Ectodermal cell (in vitro differentiated cells): ENCODE data around the gene SDK1.

ENCODE experiments used
- H3K27ac ChIP-seq: 2 replicates; pipeline ENCODE4 v1.7.0; 2013; ENCODE audit warnings: mild to moderate bottlenecking, low read depth, low read length; ENCODE audit not compliant: insufficient read depth, poor library complexity, severe bottlenecking
- H3K27me3 ChIP-seq: 2 replicates; pipeline ENCODE4 v1.7.0; 2013; ENCODE audit warnings: mild to moderate bottlenecking, low read length; ENCODE audit not compliant: insufficient read depth, control insufficient read depth, poor library complexity, severe bottlenecking
- H3K36me3 ChIP-seq: one replicate; pipeline ENCODE4 v1.7.0; 2013; ENCODE audit warnings: low read length; ENCODE audit not compliant: control insufficient read depth, insufficient read depth
- H3K4me1 ChIP-seq: one replicate; pipeline ENCODE4 v1.7.0; 2013; ENCODE audit warnings: low read length; ENCODE audit not compliant: control insufficient read depth, insufficient read depth
- H3K4me3 ChIP-seq: 2 replicates; pipeline ENCODE4 v1.7.0; 2013; ENCODE audit warnings: low read depth, low read length, control low read depth; ENCODE audit not compliant: insufficient read depth
- H3K9me3 ChIP-seq: 2 replicates; pipeline ENCODE4 v1.7.0; 2013; ENCODE audit warnings: mild to moderate bottlenecking, low read length, moderate library complexity; ENCODE audit not compliant: control insufficient read depth
- WGBS, 2 experiments: methylation state at CpG; one replicate each; pipeline ENCODE4 v1.1.7; 2013; ENCODE audit warnings: missing lambda C conversion rate in 2 of 2; 5-methylcytosine and 5-hydroxymethylcytosine counted together

Gene SDK1

DNA sequence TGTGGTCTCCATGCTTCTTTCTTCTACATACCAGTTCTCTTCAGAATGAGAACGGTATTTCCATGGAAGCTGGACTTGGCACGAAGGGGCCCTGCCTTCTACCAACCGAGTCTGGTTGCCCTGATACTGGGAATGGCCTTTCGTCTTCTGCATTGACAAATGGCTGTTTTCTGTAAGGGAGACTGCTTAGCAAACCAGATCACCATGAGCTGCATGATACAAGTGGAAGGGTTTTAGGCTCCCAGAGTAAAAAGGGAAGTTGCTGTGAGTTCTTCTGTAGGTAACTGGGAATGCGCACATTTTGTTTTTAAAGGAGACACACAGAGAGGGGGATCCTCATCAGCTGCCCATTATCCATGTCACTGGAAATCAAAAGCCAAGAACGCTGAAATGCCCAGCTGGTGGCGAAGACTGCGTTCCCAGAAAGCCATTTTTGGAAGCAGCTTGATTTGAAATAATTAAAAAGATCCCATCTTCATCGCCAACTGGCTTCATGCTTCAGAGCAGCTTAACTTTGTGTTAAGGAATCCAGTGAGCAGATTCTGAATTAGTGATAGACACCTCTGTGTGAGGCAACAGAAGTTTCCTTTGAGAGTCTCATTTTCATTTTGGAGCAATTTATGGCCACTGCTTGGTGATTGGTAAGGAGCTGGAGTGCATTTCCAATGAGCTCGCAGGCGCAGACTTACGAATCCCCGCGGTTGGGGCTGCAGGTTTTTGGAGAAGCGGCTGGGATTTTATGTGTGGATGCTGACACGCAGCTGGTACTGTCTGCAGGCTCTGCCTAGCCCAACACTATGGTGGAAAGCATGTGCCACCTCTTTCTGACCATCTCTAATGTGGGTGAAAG, 708.4 kb downstream of the SDK1 start:
- 91 to 92% methylated on average over 16 of the region's 16 CpGs for WGBS, 2 experiments

DNA sequence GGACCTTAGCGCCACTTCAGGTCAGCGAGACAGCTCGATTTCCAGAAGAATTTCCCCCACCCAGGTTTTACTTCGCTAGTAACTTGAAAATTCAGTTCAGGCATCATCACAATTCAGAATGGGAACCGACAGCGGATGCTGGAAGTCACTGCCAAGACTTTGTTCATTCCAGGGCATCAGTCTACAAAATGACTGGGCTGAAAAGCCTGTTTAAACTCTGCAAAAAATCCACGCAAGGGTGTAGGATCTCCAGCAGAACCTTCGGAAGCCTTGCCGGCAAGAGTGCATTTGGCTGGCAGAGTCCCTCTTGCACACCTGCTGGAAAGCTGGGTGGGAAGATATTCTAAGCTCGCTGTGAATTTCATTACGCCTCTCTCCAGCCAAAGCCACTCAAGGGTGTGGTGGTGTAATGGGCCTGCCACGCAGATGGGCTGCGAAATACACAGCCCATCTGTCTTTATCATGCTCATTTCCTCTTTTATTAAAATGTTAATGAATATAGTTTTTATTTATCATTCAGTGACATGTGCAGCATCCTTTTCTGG, 709.1 kb downstream of the SDK1 start:
- 94 to 96% methylated on average over 11 to 13 of the region's 13 CpGs for WGBS, 2 experiments
- H3K4me1 ChIP-seq = peaks cover 9% of the 10 kb centered on the region
- H3K27ac ChIP-seq = no peak overlapping the region

More for the DNA sequence above, 708.4 kb downstream of the SDK1 start:
- H3K27ac ChIP-seq = no peak overlapping the region
- H3K36me3 ChIP-seq = no peaks in the 10 kb centered on the region
- no peak overlapping the region for H3K4me3 ChIP-seq
- no peaks in the 10 kb centered on the region for H3K27me3 ChIP-seq
- H3K9me3 ChIP-seq = no peaks in the 10 kb centered on the region
- H3K4me1 ChIP-seq = peaks cover 9% of the 10 kb centered on the region

DNA sequence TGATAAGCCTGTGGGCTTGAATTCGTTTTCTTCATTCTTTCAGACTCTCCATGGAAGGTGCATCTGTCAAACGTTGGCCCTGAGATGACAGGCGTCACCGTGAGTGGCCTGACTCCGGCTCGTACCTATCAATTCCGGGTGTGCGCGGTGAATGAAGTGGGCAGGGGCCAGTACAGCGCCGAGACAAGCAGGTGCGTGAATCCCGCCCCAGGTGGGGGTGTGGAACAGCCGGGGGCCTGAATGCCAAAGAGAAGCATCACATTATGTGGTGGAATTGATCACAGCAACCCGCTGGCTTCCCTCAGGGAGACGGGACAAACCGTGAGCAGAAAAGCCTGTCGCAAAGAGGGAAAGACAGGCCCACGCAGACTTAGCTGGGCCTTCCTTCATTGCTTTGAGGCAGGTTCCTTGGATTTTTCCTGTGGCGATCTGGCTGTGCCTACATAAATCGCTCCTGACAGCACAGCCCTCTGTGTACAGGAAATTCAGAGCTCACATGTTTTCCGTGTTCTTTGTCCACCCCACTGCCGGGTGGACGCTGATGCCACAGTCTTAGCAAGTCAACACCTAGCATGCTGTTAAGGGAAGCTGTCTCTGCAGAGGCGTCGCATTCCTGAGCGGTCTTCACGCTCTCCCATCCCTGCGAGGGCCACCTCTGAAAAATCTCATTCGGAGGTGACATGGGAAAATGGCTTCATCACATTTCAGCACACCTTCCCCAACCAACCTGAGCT, 710.0 kb downstream of the SDK1 start:
- H3K4me3 ChIP-seq = no peak overlapping the region
- no peaks in the 10 kb centered on the region for H3K27me3 ChIP-seq
- H3K4me1 ChIP-seq = peaks cover 9% of the 10 kb centered on the region
- H3K36me3 ChIP-seq = no peaks in the 10 kb centered on the region
- H3K9me3 ChIP-seq = no peaks in the 10 kb centered on the region
- H3K27ac ChIP-seq = no peak overlapping the region
- 82 to 85% methylated on average over 30 of the region's 30 CpGs for WGBS, 2 experiments

More for the DNA sequence above, 709.1 kb downstream of the SDK1 start:
- H3K36me3 ChIP-seq = no peaks in the 10 kb centered on the region
- no peaks in the 10 kb centered on the region for H3K27me3 ChIP-seq
- no peaks in the 10 kb centered on the region for H3K9me3 ChIP-seq
- no peak overlapping the region for H3K4me3 ChIP-seq

DNA sequence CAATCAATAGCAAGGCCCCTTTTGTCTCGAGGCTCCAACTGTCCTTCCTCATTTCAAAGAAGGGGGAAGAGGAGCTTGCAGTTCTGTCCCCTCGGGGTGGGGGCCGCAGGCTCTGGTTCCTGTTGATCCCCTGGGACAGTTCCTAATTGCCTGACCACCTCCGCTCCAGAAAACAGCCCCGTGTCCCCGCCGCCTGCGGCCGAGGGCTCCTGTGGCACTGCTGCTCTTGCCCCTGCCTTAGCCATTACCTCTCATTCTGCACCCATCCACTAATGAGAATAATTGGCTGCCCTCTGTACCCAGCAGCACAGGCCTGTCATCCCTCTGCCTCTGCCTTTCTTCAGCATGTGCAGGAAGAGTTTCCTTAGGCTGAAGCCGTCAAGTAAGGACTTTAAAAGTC, 712.7 kb downstream of the SDK1 start:
- H3K9me3 ChIP-seq = no peaks in the 10 kb centered on the region
- H3K4me1 ChIP-seq = no peaks in the 10 kb centered on the region
- no peak overlapping the region for H3K27ac ChIP-seq
- no peak overlapping the region for H3K4me3 ChIP-seq
- H3K36me3 ChIP-seq = no peaks in the 10 kb centered on the region
- no peaks in the 10 kb centered on the region for H3K27me3 ChIP-seq
- 75 to 80% methylated on average over 10 of the region's 10 CpGs for WGBS, 2 experiments

DNA sequence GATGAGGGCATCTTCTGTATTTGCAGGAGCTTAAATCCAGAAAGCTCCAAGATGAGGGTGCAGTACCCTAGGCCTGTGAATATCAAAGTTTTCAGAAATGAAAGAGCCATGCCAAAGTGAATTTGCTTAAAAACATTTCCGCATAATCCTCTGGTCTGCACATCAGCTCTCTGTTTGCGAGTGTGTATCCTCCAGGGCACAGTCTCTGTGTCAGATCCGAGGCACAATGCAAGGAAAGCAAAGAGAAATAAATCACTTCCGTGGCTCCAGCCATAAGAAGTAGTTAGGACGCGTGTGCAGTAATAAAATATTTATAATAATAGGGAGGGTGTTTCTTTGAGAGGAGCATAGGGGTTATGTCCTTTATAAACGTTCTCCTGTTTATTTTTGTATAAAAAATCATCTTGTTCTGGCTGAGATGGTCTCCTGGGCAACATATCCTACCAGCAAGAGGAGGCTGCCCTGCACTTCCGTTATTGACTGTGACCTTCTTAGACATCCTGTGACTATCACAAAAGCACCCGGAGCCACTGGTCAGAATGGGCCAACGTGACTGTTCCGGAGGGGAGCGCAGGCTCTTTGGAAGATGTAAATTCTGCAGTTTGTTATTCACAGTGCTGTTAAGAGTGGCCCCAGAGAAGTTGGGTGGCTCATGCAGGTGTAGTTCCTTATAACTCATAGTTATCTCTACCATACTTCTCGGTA, 713.4 kb downstream of the SDK1 start:
- Histone ChIP-seq H3K36me3 (no peaks in the 10 kb centered on the region), H3K27me3 (no peaks in the 10 kb centered on the region), H3K4me1 (no peaks in the 10 kb centered on the region), H3K4me3 (no peak overlapping the region), H3K9me3 (peaks cover 3% of the 10 kb centered on the region), H3K27ac (no peak overlapping the region)
- WGBS, 2 experiments = 94 to 95% methylated on average over 12 of the region's 13 CpGs

DNA sequence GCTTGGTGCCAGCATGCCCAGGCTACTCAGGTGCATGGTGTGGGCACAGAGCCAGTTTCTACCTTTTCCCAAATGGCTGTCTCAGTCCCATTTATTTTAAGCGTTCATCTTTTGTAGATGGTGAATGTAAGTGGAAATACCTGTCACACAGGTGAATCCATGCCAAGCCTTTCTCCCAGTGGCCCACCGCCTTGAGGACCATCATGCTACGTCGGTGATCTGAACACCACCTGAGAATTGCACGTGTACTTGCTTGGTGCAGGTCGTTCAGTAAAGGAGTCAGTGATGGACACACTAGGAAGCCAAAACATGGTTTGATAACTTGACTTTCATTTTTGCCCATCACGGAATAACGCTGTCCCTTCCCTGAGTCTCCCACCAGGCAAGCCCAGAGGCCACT, 714.3 kb downstream of the SDK1 start:
- Histone ChIP-seq H3K4me1 (no peaks in the 10 kb centered on the region), H3K9me3 (peaks cover 4% of the 10 kb centered on the region), H3K36me3 (no peaks in the 10 kb centered on the region), H3K4me3 (no peak overlapping the region), H3K27ac (no peak overlapping the region), H3K27me3 (no peaks in the 10 kb centered on the region)
- WGBS, 2 experiments = 96% methylated on average over 8 of the region's 8 CpGs

DNA sequence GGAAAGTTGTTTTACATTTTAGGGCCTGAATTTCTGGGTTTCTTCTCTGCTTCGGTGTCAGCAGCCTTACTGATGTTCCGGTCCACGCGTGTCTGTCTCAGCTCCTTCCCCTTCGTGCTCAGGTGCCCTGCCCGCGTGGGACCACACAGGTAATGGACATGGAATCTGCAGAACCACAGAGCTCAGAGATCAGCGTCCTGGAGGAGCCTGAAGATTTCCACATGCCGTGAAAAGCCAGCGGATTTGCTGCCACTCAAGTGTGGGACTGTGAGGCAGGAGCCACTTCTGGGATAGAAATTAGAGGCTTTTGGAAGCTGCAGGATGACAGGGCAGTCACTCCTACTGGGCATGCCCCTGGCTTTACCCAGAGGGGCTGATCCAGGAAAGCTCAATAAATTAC, 714.9 kb downstream of the SDK1 start:
- Histone ChIP-seq H3K36me3 (no peaks in the 10 kb centered on the region), H3K27me3 (no peaks in the 10 kb centered on the region), H3K27ac (no peak overlapping the region), H3K4me1 (no peaks in the 10 kb centered on the region), H3K9me3 (peaks cover 4% of the 10 kb centered on the region), H3K4me3 (no peak overlapping the region)
- 95 to 96% methylated on average over 10 of the region's 10 CpGs for WGBS, 2 experiments

DNA sequence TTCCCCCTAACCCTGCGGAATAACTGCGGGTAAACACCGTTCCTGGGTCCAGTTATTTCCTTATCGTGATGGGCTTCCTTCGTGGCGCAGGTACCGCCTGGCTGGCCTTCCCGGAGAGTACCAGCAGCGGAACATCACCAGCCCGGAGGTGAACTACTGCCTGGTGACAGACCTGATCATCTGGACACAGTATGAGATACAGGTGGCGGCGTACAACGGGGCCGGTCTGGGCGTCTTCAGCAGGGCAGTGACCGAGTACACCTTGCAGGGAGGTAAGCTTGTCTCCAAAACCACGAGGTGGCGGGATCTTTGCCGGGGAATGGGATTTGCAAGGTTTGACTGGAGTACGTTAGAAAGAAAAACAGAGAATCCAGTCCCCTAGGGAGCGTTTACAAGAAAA, 716.0 kb downstream of the SDK1 start:
- peaks cover 4% of the 10 kb centered on the region for H3K9me3 ChIP-seq
- no peak overlapping the region for H3K4me3 ChIP-seq
- H3K27ac ChIP-seq = no peak overlapping the region
- no peaks in the 10 kb centered on the region for H3K36me3 ChIP-seq
- H3K27me3 ChIP-seq = no peaks in the 10 kb centered on the region
- no peaks in the 10 kb centered on the region for H3K4me1 ChIP-seq
- WGBS, 2 experiments = 95 to 96% methylated on average over 21 of the region's 21 CpGs

DNA sequence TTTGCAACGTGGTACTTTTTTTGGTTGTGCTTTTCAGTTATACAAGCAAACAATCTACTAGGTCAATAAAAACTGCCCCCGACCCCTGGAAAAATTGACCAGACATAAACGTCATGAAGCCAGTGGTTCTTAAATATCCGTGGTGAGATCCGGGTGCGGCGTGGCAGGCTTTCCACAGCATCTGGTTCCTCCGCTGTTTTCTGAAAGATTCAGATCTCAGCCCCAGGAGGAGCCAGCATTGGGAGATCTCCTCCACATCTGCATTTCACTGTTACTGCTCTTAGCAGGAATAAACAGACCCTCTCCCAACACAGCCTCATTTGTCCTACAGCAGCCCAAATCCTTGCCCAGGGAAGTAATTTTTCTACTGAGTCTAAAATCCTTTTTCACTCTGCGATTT, 716.7 kb downstream of the SDK1 start:
- Histone ChIP-seq H3K27ac (no peak overlapping the region), H3K27me3 (no peaks in the 10 kb centered on the region), H3K4me1 (no peaks in the 10 kb centered on the region), H3K9me3 (peaks cover 4% of the 10 kb centered on the region), H3K36me3 (no peaks in the 10 kb centered on the region), H3K4me3 (no peak overlapping the region)
- 93 to 97% methylated on average over 9 of the region's 9 CpGs for WGBS, 2 experiments
